ENCODE data around the gene FAM216A.
"Not testable (repeated sequence)": the region's sequence is repeated elsewhere in the genome, so short reads cannot be mapped to it uniquely, and the experiment has no call there.

- not testable (repeated sequence) for TF ChIP-seq CTCF (optimal IDR thresholded peaks at IDR 0.05 in 1 of 3, IDR thresholded peaks at IDR 0.05 in 1 of 3, conservative IDR thresholded peaks at IDR 0.05 in 1 of 3; ENCODE audit: extremely low read depth in 1 of 3, insufficient read depth in 2 of 3, low read length in 3 of 3); EZH2 (IDR thresholded peaks at IDR 0.05; ENCODE audit: low read length)
Measured at GRCh38 chr12:110518014-110518413, 49.4 kb downstream of the FAM216A start.

All from keratinocyte (primary cell).